Measurements from ENCODE around the gene RTL1. TPM values are rescaled to one million over a fixed set of nuclear protein-coding genes. Genes with fewer than 3 reads are reported as not detected.
A peak's percentile ranks its signal among the peaks of the same experiment; 100 is the strongest.

The RTL1 gene
- total RNA-seq, 4 donors from 2014 or later: not detected

DNA sequence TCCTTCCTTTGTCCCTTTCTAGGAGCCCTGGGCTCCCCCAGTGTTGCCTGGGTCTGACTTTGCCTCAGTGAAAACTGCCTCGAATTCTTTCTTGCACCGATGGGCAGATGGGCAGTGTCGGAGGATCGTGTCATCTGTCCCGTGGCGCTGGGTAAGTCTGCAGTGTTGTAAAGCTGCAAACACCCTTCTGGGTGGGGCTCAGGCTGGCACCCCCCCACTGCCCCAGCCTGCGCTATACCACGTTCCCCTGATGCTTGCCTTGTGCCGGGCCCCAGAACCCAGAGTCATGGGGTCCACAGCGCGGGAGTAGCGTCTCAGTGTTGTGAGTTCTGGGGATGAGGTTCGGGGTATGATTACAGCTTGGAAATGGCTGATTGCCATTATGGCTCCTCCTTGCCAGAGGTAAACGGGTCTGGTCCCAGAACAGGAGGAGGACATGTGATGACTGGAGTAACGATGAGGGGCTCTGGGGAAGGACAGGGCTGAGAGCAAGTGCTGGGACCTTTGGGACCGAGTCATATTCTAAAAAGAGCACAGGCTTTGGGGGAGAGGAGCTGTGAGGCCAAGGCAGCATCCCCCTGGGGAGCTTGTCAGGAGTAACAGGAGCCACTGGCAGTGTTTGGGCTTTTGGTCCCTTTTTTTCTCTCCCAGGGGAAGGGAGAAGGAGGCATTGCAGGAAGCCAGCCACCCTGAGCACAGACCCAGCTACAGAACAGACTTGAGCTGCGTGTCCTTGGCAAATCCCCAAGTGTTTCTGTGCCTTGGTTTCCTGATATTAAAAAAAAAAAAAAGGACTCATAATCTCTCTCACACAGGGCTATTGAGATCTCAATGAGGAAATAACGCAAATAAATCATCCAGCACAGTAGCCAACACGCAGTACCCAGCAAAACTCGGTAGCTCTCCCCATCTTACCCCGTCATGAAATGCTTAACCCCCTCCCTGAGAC, 4.3 kb downstream of the RTL1 start:
- Histone ChIP-seq H3K27me3 (peaks cover 0 to 83% (median 0%) of the 10 kb centered on the region in 4 donors), H3K4me3 (no peak overlapping the region), H3K36me3 (no peaks in the 10 kb centered on the region), H3K4me1 (peaks cover 3 to 33% (median 24%) of the 10 kb centered on the region in 4 donors), H3K27ac (replicated peaks in 1 of 4) (no peak overlapping the region), H3K9me3 (peaks cover 0 to 5% (median 0%) of the 10 kb centered on the region in 4 donors)
- peak; percentile 60 for DNase-seq (ENCODE audit: extremely low spot score)
- intact Hi-C loops (cut with DNase I): no loop called here
- WGBS: 65% methylated on average over 21 of the region's 21 CpGs
- TF ChIP-seq CTCF (IDR thresholded peaks at IDR 0.05): no peak
- TF ChIP-seq POLR2AphosphoS5 (IDR thresholded peaks at IDR 0.05): no peak
- no peak for TF ChIP-seq EP300 (IDR thresholded peaks at IDR 0.05)

- WGBS: 69% methylated on average over 11 of the region's 11 CpGs
- intact Hi-C loops (cut with DNase I): no loop called here
- no peaks in the 10 kb centered on the region for H3K36me3 ChIP-seq
- H3K4me3 ChIP-seq: no peak overlapping the region
- peaks cover 0 to 76% (median 0%) of the 10 kb centered on the region in 4 donors for H3K27me3 ChIP-seq
- H3K9me3 ChIP-seq: peaks cover 0 to 5% (median 0%) of the 10 kb centered on the region in 4 donors
- TF ChIP-seq POLR2AphosphoS5 (IDR thresholded peaks at IDR 0.05) (no peak), POLR2A (IDR thresholded peaks at IDR 0.05; ENCODE audit: low read depth) (no peak), CTCF (IDR thresholded peaks at IDR 0.05) (no peak), EP300 (IDR thresholded peaks at IDR 0.05) (no peak)
- no peak for DNase-seq (ENCODE audit: extremely low spot score)
- no peak overlapping the region for H3K27ac ChIP-seq (replicated peaks in 1 of 4)
- H3K4me1 ChIP-seq: peaks cover 3 to 31% (median 22%) of the 10 kb centered on the region in 4 donors
Observed at GRCh38 chr14:100898465-100898864, 5.1 kb downstream of the RTL1 start.

GRCh38 chr14:100896369-100897060, 7.0 kb downstream of the RTL1 start:
- Histone ChIP-seq H3K4me3 (no peak overlapping the region), H3K4me1 (peaks cover 3 to 31% (median 22%) of the 10 kb centered on the region in 4 donors), H3K36me3 (no peaks in the 10 kb centered on the region), H3K9me3 (peaks cover 0 to under 1% (median 0%) of the 10 kb centered on the region in 4 donors), H3K27ac (replicated peaks in 1 of 4) (no peak overlapping the region), H3K27me3 (peaks cover 0 to 70% (median 0%) of the 10 kb centered on the region in 4 donors)
- 82% methylated on average over 17 of the region's 22 CpGs for WGBS
- intact Hi-C loops (cut with DNase I): no loop called here
- TF ChIP-seq POLR2AphosphoS5 (IDR thresholded peaks at IDR 0.05) (no peak), CTCF (IDR thresholded peaks at IDR 0.05) (no peak), EP300 (IDR thresholded peaks at IDR 0.05) (no peak), POLR2A (IDR thresholded peaks at IDR 0.05; ENCODE audit: low read depth) (no peak)
- no peak for DNase-seq (ENCODE audit: extremely low spot score)

DNA sequence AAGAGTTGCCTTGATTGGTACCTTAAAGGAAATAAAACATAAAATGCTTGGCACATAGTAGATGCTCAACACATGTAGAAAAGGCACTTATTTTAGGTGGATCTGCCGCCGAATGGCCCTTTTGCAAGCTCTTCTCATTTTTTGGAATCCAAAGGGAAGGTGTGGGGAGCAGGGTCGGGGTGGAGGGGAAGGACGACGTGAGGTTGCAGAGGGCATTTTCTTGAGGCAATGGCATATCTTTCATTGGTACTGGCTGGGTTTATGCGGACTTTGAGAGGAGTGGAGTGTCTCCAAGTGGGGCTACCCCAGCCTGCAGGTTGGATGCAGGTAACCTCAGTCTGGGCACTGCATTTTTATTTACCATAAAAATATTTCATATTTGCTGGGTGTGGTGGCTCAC, 8.1 kb downstream of the RTL1 start:
- TF ChIP-seq EP300 (IDR thresholded peaks at IDR 0.05) (no peak), CTCF (IDR thresholded peaks at IDR 0.05) (no peak), POLR2A (IDR thresholded peaks at IDR 0.05; ENCODE audit: low read depth) (no peak), POLR2AphosphoS5 (IDR thresholded peaks at IDR 0.05) (no peak)
- peaks cover 0 to 65% (median 0%) of the 10 kb centered on the region in 4 donors for H3K27me3 ChIP-seq
- no peak for DNase-seq (ENCODE audit: extremely low spot score)
- H3K36me3 ChIP-seq: no peaks in the 10 kb centered on the region
- H3K27ac ChIP-seq (replicated peaks in 1 of 4): no peak overlapping the region
- 92% methylated on average over 6 of the region's 6 CpGs for WGBS
- H3K4me1 ChIP-seq: peaks cover 3 to 23% (median 18%) of the 10 kb centered on the region in 4 donors
- no peak overlapping the region for H3K4me3 ChIP-seq
- intact Hi-C loops (cut with DNase I): no loop called here
- H3K9me3 ChIP-seq: no peaks in the 10 kb centered on the region

Data from esophagus muscularis mucosa (tissue), 4 donors.